MCF 10A (cell line): Measurements from ENCODE around the gene ALG8. TPM values are rescaled to one million over a fixed set of nuclear protein-coding genes. Genes with fewer than 3 reads are reported as not detected.

Experiments
- BruUV-seq: library from RNA; stranded (reverse); fragments of 400-500 nt; replicated peaks from 2 replicates; lab custom pipeline; 2021; lab: Mats Ljungman, UMichigan
- CTCF ChIA-PET: fragments of 300-600 bp; sonication (Branson Sonifier 250); formaldehyde crosslinking; extraction: SDS; loops from one replicate; lab custom pipeline; 2021; ENCODE audit warnings: antibody characterized with exemption, inconsistent platforms; lab: Yijun Ruan, JAX
- POLR2A ChIA-PET: fragments of 300-600, 350-650 bp; sonication (Branson Sonifier 250); formaldehyde crosslinking; extraction: SDS; loops from one replicate; lab custom pipeline; 2020; ENCODE audit warnings: antibody characterized with exemption, inconsistent platforms; lab: Yijun Ruan, JAX
- DNase-seq: peaks from one replicate; pipeline ENCODE4 v3.0.0-alpha.2; 2018; ENCODE audit not compliant: unreplicated experiment
- H3K27ac Mint-ChIP-seq: one replicate; pipeline ENCODE4 v1.8.0; 2022; ENCODE audit warnings: mild to moderate bottlenecking, low read depth, mixed read lengths; ENCODE audit not compliant: unreplicated experiment
- H3K27me3 Mint-ChIP-seq: one replicate; pipeline ENCODE4 v1.8.0; 2022; ENCODE audit warnings: mixed read lengths; ENCODE audit not compliant: insufficient read depth, unreplicated experiment
- H3K36me3 Mint-ChIP-seq: one replicate; pipeline ENCODE4 v1.8.0; 2022; ENCODE audit warnings: mild to moderate bottlenecking, moderate library complexity, mixed read lengths; ENCODE audit not compliant: insufficient read depth, unreplicated experiment
- H3K4me1 Mint-ChIP-seq: one replicate; pipeline ENCODE4 v1.8.0; 2022; ENCODE audit warnings: mixed read lengths; ENCODE audit not compliant: insufficient read depth, unreplicated experiment
- H3K4me3 Mint-ChIP-seq: one replicate; pipeline ENCODE4 v1.8.0; 2022; ENCODE audit warnings: mild to moderate bottlenecking, moderate library complexity, mixed read lengths; ENCODE audit not compliant: unreplicated experiment
- H3K9me3 Mint-ChIP-seq: one replicate; pipeline ENCODE4 v1.8.0; 2022; ENCODE audit warnings: mixed read lengths; ENCODE audit not compliant: unreplicated experiment
- CTCF ChIP-seq: fragments of 200-600 bp; IDR thresholded peaks from one replicate; pipeline ENCODE4 v1.8.0; 2022; ENCODE audit warnings: antibody characterized with exemption, mild to moderate bottlenecking; ENCODE audit not compliant: unreplicated experiment
- intact Hi-C: fragments of 100-400 bp; cut with micrococcal nuclease; formaldehyde crosslinking; loops from 2 replicates; pipeline ENCODE4 v1.14.1; 2022
- total RNA-seq: library from RNA; stranded (reverse); gene quantifications from 2 replicates; pipeline ENCODE4 v1.2.3, GENCODE V29; 2022

The ALG8 gene
- total RNA-seq, 1 experiment from 2014 or later, result 37.2 TPM

GRCh38 chr11:78166855-78167469 is 27.5 kb upstream of the ALG8 start:
- POLR2A ChIA-PET, result no interaction called here
- no peaks in the 10 kb centered on the region for H3K9me3 Mint-ChIP-seq
- DNase-seq, result no peak
- no peaks in the 10 kb centered on the region for H3K27me3 Mint-ChIP-seq
- no peak overlapping the region for H3K4me3 Mint-ChIP-seq
- H3K4me1 Mint-ChIP-seq, result no peaks in the 10 kb centered on the region
- peaks cover 6% of the 10 kb centered on the region for H3K36me3 Mint-ChIP-seq
- CTCF ChIA-PET, result interaction anchor here (0.7 kb wide), 1 partner anchor 8 kb away, joined by 3 read pairs; no protein-coding TSS in a partner anchor
- no TSS peak for BruUV-seq
- TF ChIP-seq CTCF, result no peak
- no peak overlapping the region for H3K27ac Mint-ChIP-seq
- intact Hi-C loops, result no loop called here

GRCh38 chr11:78164471-78164870 is 25.0 kb upstream of the ALG8 start:
- no TSS peak for BruUV-seq
- CTCF ChIA-PET, result no interaction called here
- intact Hi-C loops, result no loop called here
- Mint-ChIP-seq H3K27ac (no peak overlapping the region), H3K36me3 (no peaks in the 10 kb centered on the region), H3K9me3 (no peaks in the 10 kb centered on the region), H3K4me3 (no peak overlapping the region), H3K4me1 (no peaks in the 10 kb centered on the region), H3K27me3 (no peaks in the 10 kb centered on the region)
- TF ChIP-seq CTCF, result no peak
- POLR2A ChIA-PET, result no interaction called here
- DNase-seq, result no peak

GRCh38 chr11:78163828-78164227 is 24.4 kb upstream of the ALG8 start:
- TF ChIP-seq CTCF, result no peak
- POLR2A ChIA-PET, result no interaction called here
- Mint-ChIP-seq H3K4me3 (no peak overlapping the region), H3K9me3 (no peaks in the 10 kb centered on the region), H3K36me3 (no peaks in the 10 kb centered on the region), H3K27ac (no peak overlapping the region), H3K27me3 (no peaks in the 10 kb centered on the region), H3K4me1 (no peaks in the 10 kb centered on the region)
- intact Hi-C loops, result no loop called here
- BruUV-seq, result no TSS peak
- no peak for DNase-seq
- CTCF ChIA-PET, result no interaction called here

- H3K9me3 Mint-ChIP-seq, result no peaks in the 10 kb centered on the region
- H3K4me1 Mint-ChIP-seq, result no peaks in the 10 kb centered on the region
- no peak for DNase-seq
- H3K36me3 Mint-ChIP-seq, result no peaks in the 10 kb centered on the region
- ChIA-PET POLR2A (interaction anchor here (1.2 kb wide), 1 partner anchor 20 kb away, joined by 3 read pairs; no protein-coding TSS in a partner anchor), CTCF (interaction anchor here (1.1 kb wide), 1 partner anchor 11 kb away, joined by 3 read pairs; no protein-coding TSS in a partner anchor)
- TF ChIP-seq CTCF, result no peak
- intact Hi-C loops, result no loop called here
- no peaks in the 10 kb centered on the region for H3K27me3 Mint-ChIP-seq
- H3K27ac Mint-ChIP-seq, result no peak overlapping the region
- no peak overlapping the region for H3K4me3 Mint-ChIP-seq
- BruUV-seq, result no TSS peak
These were observed 22.5 kb upstream of the ALG8 start for GRCh38 chr11:78161962-78162371.
